Measurements from ENCODE around the gene FGD4.
"Not testable (repeated sequence)": the region's sequence is repeated elsewhere in the genome, so short reads cannot be mapped to it uniquely, and the experiment has no call there.

Gene FGD4

GRCh38 chr12:32558903-32559302 is 159.5 kb downstream of the FGD4 start:
- Histone ChIP-seq H3K79me2 (ENCODE audit: insufficient read depth, low read depth) (peaks cover 36% of the 10 kb centered on the region; the same call in 1 of the 2 replicates), H3K4me1 (ENCODE audit: low read depth, poor library complexity, severe bottlenecking) (peaks cover 64% of the 10 kb centered on the region), H2AFZ (ENCODE audit: low read depth) (no peak overlapping the region), H3K27ac (peak overlapping the region; percentile 48), H3K4me2 (peak overlapping the region; percentile 71), H3K27me3 (ENCODE audit: insufficient read depth, low read depth) (no peaks in the 10 kb centered on the region), H3K4me3 (IDR thresholded peaks at IDR 0.05; ENCODE audit: insufficient read depth, low read depth, low read length) (no peak overlapping the region), H3K9ac (no peak overlapping the region), H4K20me1 (ENCODE audit: insufficient read depth) (no peaks in the 10 kb centered on the region), H3K36me3 (ENCODE audit: insufficient read depth) (no peaks in the 10 kb centered on the region)
- no peak for TF ChIP-seq CTCF (conservative IDR thresholded peaks at IDR 0.05; ENCODE audit: low read depth, low read length)

- Histone ChIP-seq H4K20me1 (ENCODE audit: insufficient read depth) (no peaks in the 10 kb centered on the region), H3K4me1 (ENCODE audit: low read depth, poor library complexity, severe bottlenecking) (peaks cover 58% of the 10 kb centered on the region), H3K4me3 (IDR thresholded peaks at IDR 0.05; ENCODE audit: insufficient read depth, low read depth, low read length) (no peak overlapping the region), H2AFZ (ENCODE audit: low read depth) (no peak overlapping the region), H3K79me2 (ENCODE audit: insufficient read depth, low read depth) (peaks cover 31% of the 10 kb centered on the region; the same call in 1 of the 2 replicates), H3K27me3 (ENCODE audit: insufficient read depth, low read depth) (no peaks in the 10 kb centered on the region), H3K4me2 (peak overlapping the region; percentile 71), H3K27ac (peak overlapping the region; percentile 48), H3K9ac (no peak overlapping the region), H3K36me3 (ENCODE audit: insufficient read depth) (no peaks in the 10 kb centered on the region)
- TF ChIP-seq CTCF (conservative IDR thresholded peaks at IDR 0.05; ENCODE audit: low read depth, low read length), result no peak
Observed at GRCh38 chr12:32559434-32559833, 160.1 kb downstream of the FGD4 start.

- Histone ChIP-seq H3K27me3 (ENCODE audit: insufficient read depth, low read depth) (no peaks in the 10 kb centered on the region), H3K9ac (no peak overlapping the region), H3K4me2 (no peak overlapping the region), H2AFZ (ENCODE audit: low read depth) (no peak overlapping the region), H3K27ac (no peak overlapping the region), H4K20me1 (ENCODE audit: insufficient read depth) (no peaks in the 10 kb centered on the region), H3K36me3 (ENCODE audit: insufficient read depth) (no peaks in the 10 kb centered on the region), H3K4me1 (ENCODE audit: low read depth, poor library complexity, severe bottlenecking) (peaks cover 58% of the 10 kb centered on the region), H3K79me2 (ENCODE audit: insufficient read depth, low read depth) (peaks cover 23% of the 10 kb centered on the region; the same call in 1 of the 2 replicates), H3K4me3 (IDR thresholded peaks at IDR 0.05; ENCODE audit: insufficient read depth, low read depth, low read length) (no peak overlapping the region)
- TF ChIP-seq CTCF (conservative IDR thresholded peaks at IDR 0.05; ENCODE audit: low read depth, low read length), result no peak
Observed at GRCh38 chr12:32560520-32560919, 161.2 kb downstream of the FGD4 start.

GRCh38 chr12:32561931-32562341 is 162.6 kb downstream of the FGD4 start:
- no peak overlapping the region for H2AFZ ChIP-seq (ENCODE audit: low read depth)
- H3K9ac ChIP-seq, result no peak overlapping the region
- H3K4me2 ChIP-seq, result no peak overlapping the region
- no peaks in the 10 kb centered on the region for H4K20me1 ChIP-seq (ENCODE audit: insufficient read depth)
- H3K27ac ChIP-seq, result no peak overlapping the region
- no peak overlapping the region for H3K4me3 ChIP-seq (IDR thresholded peaks at IDR 0.05; ENCODE audit: insufficient read depth, low read depth, low read length)
- peaks cover 17% of the 10 kb centered on the region; the same call in 1 of the 2 replicates for H3K79me2 ChIP-seq (ENCODE audit: insufficient read depth, low read depth)
- H3K4me1 ChIP-seq (ENCODE audit: low read depth, poor library complexity, severe bottlenecking), result peaks cover 47% of the 10 kb centered on the region
- no peaks in the 10 kb centered on the region; the same call in 1 of the 2 replicates for H3K36me3 ChIP-seq (ENCODE audit: insufficient read depth)
- no peak for TF ChIP-seq CTCF (conservative IDR thresholded peaks at IDR 0.05; ENCODE audit: low read depth, low read length)
- no peaks in the 10 kb centered on the region for H3K27me3 ChIP-seq (ENCODE audit: insufficient read depth, low read depth)

- not testable (repeated sequence) for H3K9ac ChIP-seq; H4K20me1 ChIP-seq (ENCODE audit: insufficient read depth); H3K4me3 ChIP-seq (IDR thresholded peaks at IDR 0.05; ENCODE audit: insufficient read depth, low read depth, low read length); H3K36me3 ChIP-seq (ENCODE audit: insufficient read depth); H3K4me2 ChIP-seq; H3K27ac ChIP-seq; H2AFZ ChIP-seq (ENCODE audit: low read depth); H3K27me3 ChIP-seq (ENCODE audit: insufficient read depth, low read depth)
- H3K4me1 ChIP-seq (ENCODE audit: low read depth, poor library complexity, severe bottlenecking), result peaks cover 42% of the 10 kb centered on the region
- H3K79me2 ChIP-seq (ENCODE audit: insufficient read depth, low read depth), result peaks cover 17% of the 10 kb centered on the region; the same call in 1 of the 2 replicates
Observed at GRCh38 chr12:32562413-32562812, 163.1 kb downstream of the FGD4 start.
